Astrocyte of the cerebellum (primary cell): ENCODE data around the gene COL4A6.

ENCODE experiments used
- DNase-seq: peaks from one replicate; pipeline ENCODE4 v3.0.0-alpha.2; 2011; ENCODE audit warnings: low read depth
- H3K4me3 ChIP-seq: 2 replicates; pipeline ENCODE4 v1.5.1; 2011; ENCODE audit warnings: mild to moderate bottlenecking, low read depth, low read length, moderate library complexity
- in situ Hi-C: cut with HindIII; loops from 2 replicates; pipeline ENCODE4 v1.10.0; 2017; ENCODE audit warnings: low sequenced_read_pairs
- TF ChIP-seq, protein P1 (sequence below): IDR thresholded peaks from 2 replicates; pipeline ENCODE4 v1.5.1; 2012; ENCODE audit warnings: low read length, low read depth, moderate library complexity, mild to moderate bottlenecking; ENCODE audit errors: missing control alignments

Gene COL4A6

DNA sequence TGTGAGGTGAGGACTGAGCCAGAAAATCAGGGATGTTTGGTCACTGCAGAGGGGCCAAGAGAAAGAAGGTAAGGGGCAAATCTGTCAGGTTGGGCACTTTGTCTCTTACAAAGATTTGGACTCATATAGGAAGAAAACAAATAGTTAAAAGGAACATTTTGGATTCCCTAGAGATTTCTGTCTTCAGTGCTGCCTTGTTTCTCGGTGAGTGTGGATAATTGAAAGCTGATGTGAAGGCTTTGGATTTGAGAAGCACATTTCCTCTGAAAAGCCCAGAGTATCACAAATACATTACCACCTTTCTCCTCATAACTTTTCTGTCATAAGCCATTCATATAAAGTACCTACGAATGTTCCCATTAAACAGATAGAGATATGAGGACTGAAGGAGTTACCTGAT, 239.2 kb downstream of the COL4A6 start:
- in situ Hi-C loops = no loop called here
- no peak overlapping the region for H3K4me3 ChIP-seq
- no peak for DNase-seq
- TF ChIP-seq, protein P1, sequence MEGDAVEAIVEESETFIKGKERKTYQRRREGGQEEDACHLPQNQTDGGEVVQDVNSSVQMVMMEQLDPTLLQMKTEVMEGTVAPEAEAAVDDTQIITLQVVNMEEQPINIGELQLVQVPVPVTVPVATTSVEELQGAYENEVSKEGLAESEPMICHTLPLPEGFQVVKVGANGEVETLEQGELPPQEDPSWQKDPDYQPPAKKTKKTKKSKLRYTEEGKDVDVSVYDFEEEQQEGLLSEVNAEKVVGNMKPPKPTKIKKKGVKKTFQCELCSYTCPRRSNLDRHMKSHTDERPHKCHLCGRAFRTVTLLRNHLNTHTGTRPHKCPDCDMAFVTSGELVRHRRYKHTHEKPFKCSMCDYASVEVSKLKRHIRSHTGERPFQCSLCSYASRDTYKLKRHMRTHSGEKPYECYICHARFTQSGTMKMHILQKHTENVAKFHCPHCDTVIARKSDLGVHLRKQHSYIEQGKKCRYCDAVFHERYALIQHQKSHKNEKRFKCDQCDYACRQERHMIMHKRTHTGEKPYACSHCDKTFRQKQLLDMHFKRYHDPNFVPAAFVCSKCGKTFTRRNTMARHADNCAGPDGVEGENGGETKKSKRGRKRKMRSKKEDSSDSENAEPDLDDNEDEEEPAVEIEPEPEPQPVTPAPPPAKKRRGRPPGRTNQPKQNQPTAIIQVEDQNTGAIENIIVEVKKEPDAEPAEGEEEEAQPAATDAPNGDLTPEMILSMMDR = no peak

DNA sequence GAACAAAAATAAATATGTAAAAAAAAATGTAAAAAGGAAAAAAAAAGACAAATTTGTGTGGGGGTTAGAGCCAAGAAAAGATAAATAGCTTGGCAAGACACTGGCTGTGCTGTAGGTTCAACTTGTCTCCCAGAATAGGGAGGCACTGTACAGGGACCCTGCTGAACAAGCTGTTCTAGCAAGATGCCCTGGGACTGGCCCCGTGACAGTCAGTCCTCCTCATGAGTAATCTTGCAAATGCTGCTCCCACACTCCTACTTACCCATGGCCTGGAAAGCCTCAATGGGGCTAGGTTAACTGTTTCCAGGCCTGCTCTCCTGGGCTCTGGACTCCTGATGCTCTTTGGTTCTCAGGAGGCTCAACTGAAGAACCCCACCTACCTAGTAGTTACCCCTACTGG, 239.8 kb downstream of the COL4A6 start:
- no peak for DNase-seq
- in situ Hi-C loops = no loop called here
- no peak overlapping the region for H3K4me3 ChIP-seq
- TF ChIP-seq, protein P1 = no peak

- peak; percentile 80 for DNase-seq
- TF ChIP-seq, protein P1 = no peak
- no peak overlapping the region for H3K4me3 ChIP-seq
- in situ Hi-C loops = loop anchor here (5.0 kb wide), 1 partner anchor 65 kb away; no protein-coding TSS in a partner anchor
Observed at GRCh38 chrX:108186811-108187210, 251.4 kb downstream of the COL4A6 start.

GRCh38 chrX:108178143-108178498, 260.1 kb downstream of the COL4A6 start:
- no peak for DNase-seq
- H3K4me3 ChIP-seq = no peak overlapping the region
- in situ Hi-C loops = no loop called here
- TF ChIP-seq, protein P1 = no peak

DNA sequence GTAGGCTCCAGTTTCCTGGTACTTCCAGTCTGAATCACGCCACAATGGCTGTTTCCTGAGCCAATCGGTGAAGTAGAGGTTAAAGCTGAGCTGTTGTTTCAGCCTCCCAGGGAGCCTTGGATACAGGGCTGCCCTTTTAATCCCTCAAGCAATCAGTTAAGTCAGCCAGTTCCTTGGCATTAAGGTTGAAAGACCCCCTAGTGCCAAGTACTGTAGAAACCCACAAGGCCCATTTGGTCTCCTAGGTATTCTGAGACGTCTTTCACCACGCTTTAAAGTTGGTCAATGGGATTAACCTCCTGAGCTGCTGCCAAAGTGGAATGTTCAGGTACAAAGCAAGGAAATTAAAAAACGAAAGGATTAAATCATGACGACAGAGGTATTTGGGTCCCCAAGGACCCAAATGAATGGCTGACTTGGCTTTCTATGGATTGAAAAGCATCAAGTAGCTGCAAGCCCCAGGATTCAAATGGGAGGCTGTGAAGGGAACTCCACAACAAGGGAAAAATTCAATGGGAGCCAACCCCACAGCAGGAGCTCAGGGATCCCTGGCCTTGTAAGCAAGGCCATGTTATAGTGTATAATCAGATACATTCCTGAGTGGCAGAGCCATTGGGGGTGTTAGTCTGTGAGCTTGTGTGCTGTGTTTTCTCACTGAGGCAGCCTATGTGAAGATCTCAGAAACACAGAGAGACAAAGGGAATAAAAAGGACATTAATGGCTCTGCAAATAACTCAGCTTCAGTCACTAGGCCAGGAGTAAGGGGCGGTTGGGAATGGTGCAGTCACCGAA, 260.7 kb downstream of the COL4A6 start:
- DNase-seq = peak; percentile 44
- TF ChIP-seq, protein P1 = no peak
- in situ Hi-C loops = no loop called here
- H3K4me3 ChIP-seq = no peak overlapping the region

- TF ChIP-seq, protein P1 = no peak
- no peak overlapping the region for H3K4me3 ChIP-seq
- in situ Hi-C loops = no loop called here
- DNase-seq = no peak
Observed at GRCh38 chrX:108173874-108174273, 264.3 kb downstream of the COL4A6 start.

DNA sequence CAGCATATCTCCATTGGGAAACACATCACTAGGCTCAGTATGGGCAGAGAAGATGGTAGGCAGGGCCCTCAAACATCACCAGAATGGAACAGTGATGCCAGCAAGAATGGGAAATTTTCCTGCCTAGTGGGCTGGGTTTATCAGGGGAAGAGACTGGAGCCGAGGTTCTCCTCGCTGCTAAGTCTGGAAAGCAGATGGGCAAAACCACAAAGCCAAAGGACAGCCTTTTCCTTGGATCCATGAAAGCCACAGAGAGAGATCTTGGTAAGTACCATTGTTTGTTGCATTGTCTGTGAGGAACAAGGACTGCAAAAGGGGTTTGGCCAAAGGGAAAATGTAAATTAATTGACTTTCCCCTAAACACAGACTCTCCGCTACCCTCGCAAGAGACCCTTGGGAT, 266.6 kb downstream of the COL4A6 start:
- no peak overlapping the region for H3K4me3 ChIP-seq
- TF ChIP-seq, protein P1 = no peak
- no peak for DNase-seq
- in situ Hi-C loops = no loop called here
